Right ventricle myocardium superior (tissue), 1 donor: ENCODE results near the gene VPS16. TPM values are rescaled to one million over a fixed set of nuclear protein-coding genes. Genes with fewer than 3 reads are reported as not detected.
"Not testable (repeated sequence)": the region's sequence is repeated elsewhere in the genome, so short reads cannot be mapped to it uniquely, and the experiment has no call there.

ENCODE experiments used
- ATAC-seq: fragments of 200-7000 bp; cut with Tn5 transposase; one replicate; pipeline ENCODE4 v1.9.1; 2020; ENCODE audit warnings: mild to moderate bottlenecking; ENCODE audit not compliant: poor library complexity
- DNase-seq: peaks from one replicate; pipeline ENCODE4 v3.0.0-alpha.2; 2020
- intact Hi-C: fragments of 100-400 bp; cut with DNase I; formaldehyde crosslinking; loops from one replicate; pipeline ENCODE4 v1.11.2; 2022
- total RNA-seq: library from RNA; stranded (reverse); fragmentation: NEBNext Ultra II Directional; extraction: Animal tissue kit (Norgen Biotek cat#: 25700); gene quantifications from one replicate; pipeline ENCODE4 v1.2.1, GENCODE V29; 2021
- donor health status: DM: no; HTN: yes; CAD: no; lungs with severe emphysema.

Gene VPS16
- total RNA-seq, 1 donor from 2014 or later: 17.1 TPM

DNA sequence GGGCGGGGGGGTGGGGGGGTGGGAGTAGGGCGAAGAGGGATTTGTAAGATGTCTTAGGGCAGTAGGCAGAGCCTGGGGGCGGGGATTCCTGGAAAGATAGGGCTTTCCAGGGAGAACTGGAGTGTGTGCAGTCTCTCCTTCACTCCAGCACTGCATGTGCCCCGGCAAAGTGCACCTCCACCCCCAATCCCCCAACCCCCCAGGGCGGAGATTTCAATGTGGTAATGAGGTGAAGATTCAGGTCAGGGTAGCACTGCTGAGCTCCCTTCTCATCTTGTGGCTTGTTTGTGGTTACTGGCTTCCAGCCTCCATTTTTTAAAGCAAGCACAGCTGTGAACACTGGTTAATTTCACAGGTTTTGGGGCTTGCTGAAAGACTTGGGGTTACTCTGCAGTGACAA is 18.5 kb upstream of the VPS16 start:
- intact Hi-C loops: no loop called here
- DNase-seq: no peak

DNA sequence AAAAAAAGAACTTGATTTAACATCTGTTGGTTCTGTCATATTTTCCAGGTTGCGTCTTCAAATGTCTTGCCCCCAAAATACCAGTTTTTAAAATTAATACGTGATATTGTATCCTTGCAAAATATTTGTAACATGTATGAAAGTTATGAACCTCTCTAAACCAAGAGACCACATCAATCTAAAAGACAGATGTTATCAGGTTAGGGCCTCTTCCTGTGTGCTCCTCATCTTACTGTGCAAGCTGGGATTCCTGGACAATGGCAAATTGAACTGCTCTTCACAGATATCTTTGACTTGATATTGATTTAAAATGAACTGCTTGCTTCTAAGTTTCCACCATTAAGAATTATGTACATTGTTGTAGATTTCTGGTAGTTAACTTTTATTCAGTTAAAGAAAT is 14.8 kb upstream of the VPS16 start:
- no peak for DNase-seq
- intact Hi-C loops: no loop called here
- ATAC-seq: no peak

More for the DNA sequence above, 18.5 kb upstream of the VPS16 start:
- ATAC-seq: no peak

GRCh38 chr20:2826655-2827054 is 13.9 kb upstream of the VPS16 start:
- ATAC-seq (no peak), DNase-seq (no peak)
- intact Hi-C loops: no loop called here

DNA sequence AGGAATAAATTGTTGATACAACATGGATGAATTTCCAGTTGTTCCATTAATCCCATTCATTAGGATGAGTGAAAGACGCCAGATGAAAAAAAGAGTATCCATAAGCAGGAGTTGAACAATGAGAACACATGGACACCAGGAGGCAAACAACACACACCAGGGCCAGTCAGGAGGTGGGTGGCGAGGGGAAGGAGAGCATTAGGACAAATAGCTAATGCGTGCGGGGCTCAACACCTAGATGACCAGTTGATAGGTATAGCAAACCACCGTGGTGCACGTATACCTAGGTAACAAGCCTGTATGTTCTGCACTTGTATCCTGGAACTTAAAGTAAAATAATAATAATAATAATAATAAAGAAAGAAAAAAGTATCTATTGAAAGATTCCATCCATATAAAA is 11.2 kb upstream of the VPS16 start:
- DNase-seq (no peak), ATAC-seq (no peak)
- intact Hi-C loops: no loop called here

GRCh38 chr20:2831206-2831605 is 9.3 kb upstream of the VPS16 start:
- intact Hi-C loops, ATAC-seq, DNase-seq: not testable (repeated sequence)

DNA sequence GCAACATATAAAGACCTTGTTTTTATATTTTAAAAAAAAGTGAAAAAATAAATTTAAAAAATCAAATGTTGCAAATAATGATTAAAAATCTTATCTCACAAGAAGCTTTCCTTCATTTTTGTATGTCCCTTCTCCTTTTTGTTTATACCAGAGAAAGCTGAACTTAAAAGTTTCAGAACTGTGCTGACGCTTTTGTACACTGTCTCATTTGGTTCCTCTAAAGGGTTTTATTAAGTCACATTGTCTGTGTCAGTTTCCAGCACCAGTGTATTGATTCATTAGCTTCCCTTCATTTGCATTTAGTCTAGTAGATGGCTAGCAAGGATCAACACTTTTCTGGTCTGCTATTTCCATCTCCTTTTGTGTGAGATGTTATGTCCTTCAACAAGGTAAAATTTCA is 6.8 kb upstream of the VPS16 start:
- no peak for ATAC-seq
- no peak for DNase-seq
- intact Hi-C loops: no loop called here

DNA sequence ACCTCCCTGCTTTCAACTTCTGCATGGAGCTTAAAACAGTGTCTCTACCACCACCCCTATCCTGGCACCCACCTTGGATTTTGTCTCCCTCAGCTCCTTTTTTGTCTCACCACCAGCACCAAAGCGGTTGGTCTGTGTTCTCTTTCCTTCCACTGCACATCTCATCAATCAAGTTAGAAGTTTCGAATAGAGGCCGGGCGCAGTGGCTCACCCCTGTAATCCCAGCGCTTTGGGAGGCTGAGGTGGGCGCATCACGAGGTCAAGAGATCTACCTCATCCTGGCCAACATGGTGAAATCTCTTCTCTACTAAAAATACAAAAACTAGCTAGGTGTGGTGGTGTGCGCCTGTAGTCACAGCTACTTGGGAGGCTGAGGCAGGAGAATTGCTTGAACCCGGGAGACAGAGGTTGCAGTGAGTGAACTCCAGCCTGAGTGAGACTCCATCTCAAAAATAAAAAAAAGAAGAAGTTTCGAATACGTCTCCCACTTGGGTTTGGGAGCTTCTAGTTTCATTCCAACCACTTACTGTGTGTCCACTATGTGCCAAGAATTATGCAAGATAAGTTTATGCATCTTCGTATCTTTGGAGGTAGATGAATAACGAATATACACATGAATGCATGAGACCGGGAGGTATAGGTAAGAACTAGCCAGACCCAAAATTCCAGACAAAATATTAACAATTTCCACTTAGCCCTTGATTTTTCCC is 6.0 kb upstream of the VPS16 start:
- intact Hi-C loops: no loop called here
- DNase-seq (no peak), ATAC-seq (no peak)

- intact Hi-C loops: no loop called here
- DNase-seq (no peak), ATAC-seq (no peak)
These were observed 5.2 kb upstream of the VPS16 start for GRCh38 chr20:2835331-2835796.

DNA sequence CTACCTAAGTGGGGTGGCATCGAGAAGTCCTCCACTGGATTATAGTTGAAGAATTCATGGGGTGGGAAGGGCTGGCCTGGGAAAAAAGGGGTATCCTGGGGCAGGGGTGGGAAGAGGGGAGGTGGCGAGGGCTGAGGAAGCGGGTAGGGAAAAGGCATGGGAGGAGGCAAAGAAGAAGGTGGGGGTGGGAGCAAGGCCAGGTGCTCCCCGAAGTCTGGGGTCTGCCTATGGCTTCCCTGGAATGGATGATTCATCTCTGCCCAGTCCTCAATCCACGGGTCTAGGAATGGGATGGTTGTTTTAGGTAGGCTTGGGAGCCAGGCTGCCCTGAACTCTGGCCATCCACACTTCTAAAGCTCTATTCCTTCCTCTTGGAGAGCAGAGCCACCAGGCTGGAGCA is 4.5 kb upstream of the VPS16 start:
- intact Hi-C loops: no loop called here
- ATAC-seq: no peak
- no peak for DNase-seq

GRCh38 chr20:2837221-2837960 is 3.2 kb upstream of the VPS16 start:
- ATAC-seq: no peak
- intact Hi-C loops: no loop called here
- DNase-seq: no peak

DNA sequence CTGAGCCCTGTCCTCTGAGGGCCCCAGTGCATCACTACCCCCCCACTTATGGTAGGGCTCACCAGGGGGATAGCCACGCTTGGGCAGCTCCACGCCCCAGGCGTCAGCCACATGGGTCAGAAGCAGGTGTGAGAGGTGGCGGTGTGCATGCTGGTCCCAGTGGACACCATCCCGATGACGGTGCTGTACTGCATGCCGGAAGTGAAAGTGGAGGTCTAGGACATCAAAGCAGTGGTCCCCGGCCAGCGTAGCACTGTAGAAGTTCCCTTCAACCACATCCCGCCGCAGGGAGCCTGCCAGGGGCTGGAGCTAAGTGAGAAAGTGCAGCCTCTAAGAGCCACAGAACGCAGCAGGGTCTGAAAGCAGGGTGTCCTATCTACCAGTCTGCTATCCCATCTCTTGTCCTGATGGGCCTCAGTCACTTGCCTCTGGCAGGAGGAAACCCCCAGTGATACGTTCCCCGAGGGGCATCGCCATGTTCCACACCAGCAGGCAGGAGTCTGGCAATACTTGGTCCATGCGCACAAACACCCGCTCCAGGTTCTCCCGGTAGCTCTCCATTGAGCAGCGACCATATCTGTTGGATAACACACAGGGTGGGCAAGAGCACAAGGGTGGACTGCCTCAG is 2.3 kb upstream of the VPS16 start:
- intact Hi-C loops: no loop called here
- ATAC-seq: no peak
- DNase-seq: no peak

DNA sequence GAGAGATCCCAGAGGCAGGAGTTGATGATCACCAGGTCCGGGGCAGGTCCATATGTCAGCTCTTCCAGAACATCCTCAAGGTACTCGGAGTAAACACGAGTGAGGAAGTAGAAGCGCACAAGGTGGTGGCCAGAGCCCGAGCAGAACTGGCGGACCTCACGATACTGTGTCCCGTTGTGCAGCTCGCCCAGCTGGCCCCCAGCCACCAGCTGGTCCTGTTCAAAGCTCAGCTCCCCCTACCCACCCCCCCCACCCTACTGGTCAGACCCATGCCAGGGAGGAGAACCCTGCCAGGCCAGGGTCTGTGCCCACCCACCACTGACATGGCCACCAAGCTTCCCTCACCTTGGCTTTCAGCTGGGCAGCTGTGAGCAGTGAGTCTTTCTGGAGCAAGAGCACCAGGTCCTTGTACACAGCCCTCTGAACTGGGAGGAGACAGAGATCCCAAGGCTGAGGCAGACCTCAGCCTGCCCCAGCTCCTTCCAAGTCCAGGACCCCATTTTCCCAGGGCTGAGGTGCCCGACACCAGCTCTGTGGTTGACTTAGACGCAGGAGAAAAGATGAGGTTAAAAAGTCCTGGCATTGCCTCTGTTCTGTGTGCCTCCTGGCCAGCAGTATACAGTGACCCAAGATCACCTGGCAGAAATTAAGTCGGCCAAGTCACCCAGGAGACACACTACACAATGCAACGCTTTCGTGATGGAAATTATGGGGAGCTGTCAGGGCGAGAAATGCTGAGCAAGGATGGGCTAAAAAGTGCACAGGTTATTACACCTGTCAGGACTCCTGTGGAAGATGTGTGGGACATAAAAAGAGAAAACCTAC is 1.5 kb upstream of the VPS16 start:
- ATAC-seq (no peak), DNase-seq (no peak)
- intact Hi-C loops: no loop called here

- ATAC-seq (no peak), DNase-seq (no peak)
- intact Hi-C loops: no loop called here
These were observed 810 bp upstream of the VPS16 start for GRCh38 chr20:2839732-2840137.

GRCh38 chr20:2840967-2841531 is 504 bp downstream of the VPS16 start:
- peak; percentile 84 for DNase-seq
- peak; percentile 55 for ATAC-seq
- intact Hi-C loops: no loop called here

DNA sequence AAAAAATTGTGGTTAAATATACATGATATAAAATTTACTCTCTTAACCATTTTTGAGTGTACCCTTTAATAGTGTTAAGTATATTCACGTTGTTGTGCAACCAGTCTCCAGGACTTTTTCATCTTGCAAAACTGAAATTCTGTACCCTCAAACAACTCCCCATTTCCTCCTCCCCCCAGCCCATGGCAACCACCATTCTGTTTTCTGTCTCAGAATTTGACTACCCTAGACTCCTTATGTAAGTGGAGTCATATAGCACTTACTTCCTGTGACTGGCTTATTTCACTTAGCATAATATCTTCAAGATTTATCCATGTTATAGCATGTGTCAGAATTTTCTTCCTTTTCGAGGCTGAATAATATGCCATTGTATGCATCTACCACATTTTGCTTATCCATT is 5.1 kb downstream of the VPS16 start:
- no peak for DNase-seq
- no peak for ATAC-seq
- intact Hi-C loops: no loop called here

GRCh38 chr20:2846698-2847097 is 6.2 kb downstream of the VPS16 start:
- DNase-seq: no peak
- intact Hi-C loops: no loop called here
- no peak for ATAC-seq

DNA sequence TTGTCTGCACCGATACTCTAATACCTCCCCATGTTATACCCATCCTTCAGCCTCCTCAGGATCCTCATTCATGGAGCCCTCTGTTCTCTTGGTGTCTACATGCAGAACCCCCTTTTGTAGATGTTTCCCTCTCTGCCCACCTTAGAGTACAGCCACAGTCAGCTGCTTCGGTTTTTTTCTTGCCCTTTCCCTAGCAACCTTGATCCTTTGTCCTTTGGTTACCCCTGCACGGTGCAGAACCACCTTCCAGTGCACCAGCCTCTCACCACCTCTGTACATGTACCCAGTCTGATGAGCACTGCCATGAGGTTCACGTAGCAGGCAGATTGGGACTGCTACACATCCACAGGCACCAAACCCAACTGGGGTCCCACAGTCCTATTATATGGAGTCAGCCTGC is 7.3 kb downstream of the VPS16 start:
- intact Hi-C loops: no loop called here
- DNase-seq: no peak
- ATAC-seq: no peak

DNA sequence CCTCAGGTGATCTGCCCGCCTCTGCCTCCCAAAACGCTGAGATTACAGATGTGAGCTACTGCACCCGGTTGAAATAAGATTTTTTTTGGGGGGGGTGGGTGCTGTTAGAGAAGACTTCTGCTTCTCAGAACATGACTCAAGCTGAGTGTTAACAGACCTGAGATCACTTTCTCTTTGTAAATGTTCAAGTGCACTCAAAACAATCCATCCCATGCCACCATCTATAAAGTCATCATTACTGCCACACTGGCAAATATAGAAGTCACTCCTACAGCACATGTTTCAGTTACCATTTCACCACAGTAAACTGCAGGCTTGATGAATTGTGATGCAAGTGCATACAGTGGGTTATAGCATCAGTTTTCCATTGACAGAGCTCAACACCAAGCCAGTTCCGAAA is 9.0 kb downstream of the VPS16 start:
- ATAC-seq (no peak), DNase-seq (no peak)
- intact Hi-C loops: no loop called here

DNA sequence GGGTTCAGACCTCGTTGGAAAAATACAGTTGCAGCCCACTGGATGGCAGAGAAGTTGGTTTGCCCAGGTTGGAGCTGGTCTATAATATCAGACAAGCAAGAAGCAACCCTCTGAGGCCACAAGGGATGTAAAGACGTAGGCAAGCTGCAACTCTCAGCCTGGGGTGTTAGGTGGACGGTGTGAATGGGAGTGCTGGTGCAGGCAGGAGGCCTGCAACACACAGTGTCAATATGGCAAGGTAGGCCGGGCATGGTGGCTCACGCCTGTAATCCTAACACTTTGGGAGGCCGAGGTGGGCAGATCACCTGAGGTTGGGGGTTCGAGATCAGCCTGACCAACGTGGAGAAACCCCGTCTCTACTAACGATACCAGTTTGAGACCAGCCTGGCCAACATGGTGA is 10.5 kb downstream of the VPS16 start:
- ATAC-seq: no peak
- intact Hi-C loops: no loop called here
- DNase-seq: no peak
